Fibroblast of upper back skin (primary cell): Measurements from ENCODE around the gene C1QTNF9.
"Not testable (repeated sequence)": the region's sequence is repeated elsewhere in the genome, so short reads cannot be mapped to it uniquely, and the experiment has no call there.

ENCODE experiments used
- DNase-seq: peaks from one replicate; pipeline ENCODE4 v3.0.0-alpha.2; 2013

Gene C1QTNF9

DNA sequence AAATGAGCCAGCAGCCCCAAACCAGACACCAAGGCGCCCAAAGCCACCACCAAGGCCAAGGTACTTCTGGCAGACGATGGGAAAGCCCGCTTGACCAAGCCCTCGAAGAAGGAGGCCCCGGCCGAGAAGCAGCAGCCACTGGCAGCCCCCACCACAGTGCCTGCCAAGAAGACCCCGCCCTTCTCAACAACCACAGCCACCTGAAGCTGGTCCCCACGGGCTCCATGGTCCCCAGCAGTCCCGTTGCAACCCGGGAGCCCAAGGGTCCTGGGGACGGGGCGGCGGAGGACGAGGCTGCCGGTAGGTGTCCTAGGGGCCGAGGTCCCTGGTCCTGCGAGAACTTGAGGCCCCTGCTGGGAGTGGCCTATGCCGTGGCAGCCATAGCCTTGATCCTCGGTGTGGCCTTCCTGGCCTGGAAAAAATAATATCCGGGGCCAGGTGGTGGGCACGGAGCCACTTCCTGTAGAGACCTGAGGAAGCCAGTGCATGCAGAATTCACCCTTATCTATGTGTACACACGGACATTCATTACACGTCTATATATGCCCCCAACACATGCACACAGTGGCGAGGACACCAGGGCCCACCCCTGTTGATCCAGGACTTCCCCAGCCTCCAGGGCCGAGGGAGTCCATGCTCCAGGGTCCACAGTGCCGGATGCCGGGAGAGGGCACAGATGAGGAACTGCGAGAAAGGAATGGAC is 13.8 kb downstream of the C1QTNF9 start:
- no peak for DNase-seq

DNA sequence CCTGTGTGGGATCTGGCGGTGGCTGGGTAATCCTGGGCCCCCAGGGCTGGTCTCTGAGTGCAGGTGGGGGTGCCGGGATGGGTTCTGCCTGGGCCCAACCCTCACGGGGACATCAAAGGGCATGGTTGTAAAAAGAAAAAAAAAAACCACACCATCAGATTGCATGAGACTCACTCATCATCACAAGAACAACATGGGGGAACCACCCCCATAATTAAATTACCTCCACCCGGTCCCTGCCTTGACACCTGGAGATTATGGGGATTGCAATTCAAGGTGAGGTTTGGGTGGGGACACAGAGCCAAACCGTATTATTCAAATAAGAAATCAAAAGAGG is 14.3 kb downstream of the C1QTNF9 start:
- no peak for DNase-seq

DNA sequence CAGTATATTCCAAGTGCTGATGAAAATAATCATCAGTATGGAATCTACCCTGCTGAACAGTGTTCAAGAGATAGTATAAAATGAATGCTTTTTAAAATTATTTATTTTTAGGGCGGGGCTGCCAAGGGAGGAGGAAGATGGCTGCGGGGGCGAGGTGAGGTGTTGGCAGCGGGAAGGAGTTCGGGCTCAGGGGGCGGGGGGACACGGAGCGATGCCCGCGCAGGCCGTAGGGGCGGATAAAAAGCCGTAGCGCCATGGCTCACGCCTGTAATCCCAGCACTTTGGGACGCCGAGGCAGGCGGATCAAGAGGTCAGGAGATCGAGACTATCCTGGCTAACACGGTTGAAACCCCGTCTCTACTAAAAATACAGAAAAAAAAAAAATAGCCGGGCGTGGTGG is 18.2 kb downstream of the C1QTNF9 start:
- DNase-seq: not testable (repeated sequence)

DNA sequence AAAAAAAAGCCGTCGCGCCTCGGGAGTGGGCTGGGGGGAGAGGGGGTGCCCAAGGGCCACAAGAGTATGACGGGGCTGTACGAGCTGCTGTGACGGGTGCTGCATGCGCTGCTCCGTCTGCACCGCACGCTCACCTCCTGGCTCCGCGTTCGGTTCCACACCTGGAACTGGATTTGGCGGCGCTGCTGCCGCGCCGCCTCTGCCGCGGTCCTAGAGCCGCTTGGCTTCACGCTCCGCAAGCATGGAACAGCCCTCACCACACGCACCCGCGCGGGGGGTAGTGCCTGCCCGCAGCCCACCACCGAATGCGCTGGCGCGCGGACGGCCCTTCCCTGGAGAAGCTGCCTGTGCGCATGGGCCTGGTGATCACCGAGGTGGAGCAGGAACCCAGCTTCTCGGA is 18.8 kb downstream of the C1QTNF9 start:
- no peak for DNase-seq

DNA sequence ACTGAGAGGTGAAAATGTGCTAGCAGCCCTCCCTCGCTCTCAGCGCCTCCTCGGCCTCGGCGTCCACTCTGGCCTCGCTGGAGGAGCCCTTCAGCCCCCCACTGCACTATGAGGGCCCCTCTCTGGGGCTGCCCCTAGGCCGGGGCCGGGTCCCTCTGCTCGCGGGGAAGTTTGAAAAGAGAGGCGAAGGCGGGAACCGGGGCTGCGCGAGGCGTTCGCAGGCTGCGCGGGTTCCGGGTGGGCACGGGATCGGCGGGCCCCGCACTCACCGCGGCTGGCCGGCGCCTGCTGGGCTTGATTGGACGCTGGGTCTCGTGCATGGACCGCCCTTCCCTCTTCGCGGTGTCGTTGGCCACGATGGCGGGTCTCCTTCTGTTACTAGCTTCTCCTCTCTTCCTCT is 29.3 kb downstream of the C1QTNF9 start:
- DNase-seq: no peak

DNA sequence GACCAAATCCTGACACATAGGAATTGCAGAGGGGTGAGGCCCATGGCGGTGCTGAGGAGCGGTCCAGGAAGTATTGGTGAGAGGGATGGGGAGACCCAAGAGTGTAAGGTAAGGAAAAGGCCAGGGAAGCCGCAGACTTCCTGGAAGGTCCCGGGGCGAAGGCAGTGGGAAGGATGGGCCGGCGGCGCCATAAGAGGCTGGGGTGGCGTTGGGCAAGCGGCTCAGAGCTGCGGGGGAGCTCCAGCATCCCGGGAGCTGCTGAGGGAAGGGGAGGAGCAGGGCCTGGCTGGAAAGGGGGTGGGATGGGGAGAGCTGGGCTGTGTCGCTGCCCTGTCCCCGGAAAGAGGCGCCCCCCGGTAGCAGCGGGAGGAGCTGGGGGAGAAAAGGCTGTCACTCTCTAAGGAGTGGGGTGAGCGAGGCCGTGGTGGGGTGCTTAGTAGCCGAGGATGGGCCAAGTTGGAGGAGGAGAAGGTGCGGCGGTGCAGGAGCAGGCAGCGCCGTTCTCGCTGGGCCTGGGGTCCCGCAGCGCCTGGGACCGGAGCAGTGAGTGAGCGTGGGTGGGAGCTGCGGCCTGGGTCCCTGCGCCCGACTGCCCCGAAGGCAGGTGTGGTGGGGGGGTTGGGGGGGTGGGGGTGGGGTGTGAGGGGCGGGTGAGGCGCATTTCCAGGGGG is 30.7 kb downstream of the C1QTNF9 start:
- DNase-seq: no peak

DNA sequence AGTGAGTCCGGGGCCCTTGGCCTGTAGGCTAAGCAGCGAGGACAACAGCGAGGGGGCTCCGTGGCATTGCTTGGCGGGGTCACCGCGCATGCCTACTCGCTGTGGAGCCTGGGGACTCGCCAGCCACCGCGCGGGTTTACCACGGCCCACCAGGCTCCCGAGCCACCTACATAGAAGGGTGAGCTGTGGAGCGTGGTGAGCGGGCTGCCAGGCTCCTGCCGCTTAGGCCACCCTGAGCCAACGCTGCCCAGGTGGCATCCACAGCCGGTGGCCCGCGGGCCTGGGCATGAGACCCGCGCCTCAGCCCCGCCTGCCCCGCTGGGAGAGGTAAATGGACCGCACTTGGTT is 31.2 kb downstream of the C1QTNF9 start:
- DNase-seq: no peak

DNA sequence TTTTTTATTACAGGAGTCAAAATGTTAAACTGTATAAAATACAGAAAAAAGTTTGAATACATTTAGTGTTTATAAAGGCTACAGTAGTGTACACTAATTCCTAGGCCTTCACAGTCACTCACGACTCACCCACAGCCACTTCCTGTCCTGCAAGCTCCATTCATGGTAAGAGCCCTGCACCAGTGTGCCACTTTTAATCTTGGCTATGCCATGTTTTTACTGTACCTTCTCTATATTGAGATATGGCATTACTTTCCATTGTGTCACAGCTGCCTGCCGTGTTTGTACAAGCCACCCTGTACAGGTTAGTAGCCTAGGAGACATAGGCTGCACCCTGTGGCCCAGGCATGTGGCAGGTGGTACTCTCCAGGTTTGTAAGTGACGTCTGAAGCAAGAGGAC is 32.1 kb downstream of the C1QTNF9 start:
- peak; percentile 41 for DNase-seq

DNA sequence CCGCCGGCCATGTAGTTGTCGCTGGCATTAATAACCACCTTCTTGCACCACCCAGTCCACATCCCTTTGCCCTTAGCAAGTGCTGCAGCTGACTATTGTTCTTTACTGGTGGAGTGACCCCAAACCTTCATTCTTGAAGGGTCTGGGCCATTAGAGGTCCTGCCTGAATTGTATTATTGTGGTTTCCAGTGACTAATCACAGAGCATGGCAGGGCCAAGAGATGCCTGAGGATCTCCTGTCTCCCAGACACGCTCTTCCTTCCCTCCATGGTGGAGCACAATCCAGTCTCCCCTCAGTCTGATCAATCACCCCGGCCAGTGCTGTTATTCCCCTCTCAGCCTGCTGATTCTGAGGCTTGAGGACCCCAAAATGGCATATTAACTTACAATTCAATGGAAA is 39.0 kb downstream of the C1QTNF9 start:
- no peak for DNase-seq

DNA sequence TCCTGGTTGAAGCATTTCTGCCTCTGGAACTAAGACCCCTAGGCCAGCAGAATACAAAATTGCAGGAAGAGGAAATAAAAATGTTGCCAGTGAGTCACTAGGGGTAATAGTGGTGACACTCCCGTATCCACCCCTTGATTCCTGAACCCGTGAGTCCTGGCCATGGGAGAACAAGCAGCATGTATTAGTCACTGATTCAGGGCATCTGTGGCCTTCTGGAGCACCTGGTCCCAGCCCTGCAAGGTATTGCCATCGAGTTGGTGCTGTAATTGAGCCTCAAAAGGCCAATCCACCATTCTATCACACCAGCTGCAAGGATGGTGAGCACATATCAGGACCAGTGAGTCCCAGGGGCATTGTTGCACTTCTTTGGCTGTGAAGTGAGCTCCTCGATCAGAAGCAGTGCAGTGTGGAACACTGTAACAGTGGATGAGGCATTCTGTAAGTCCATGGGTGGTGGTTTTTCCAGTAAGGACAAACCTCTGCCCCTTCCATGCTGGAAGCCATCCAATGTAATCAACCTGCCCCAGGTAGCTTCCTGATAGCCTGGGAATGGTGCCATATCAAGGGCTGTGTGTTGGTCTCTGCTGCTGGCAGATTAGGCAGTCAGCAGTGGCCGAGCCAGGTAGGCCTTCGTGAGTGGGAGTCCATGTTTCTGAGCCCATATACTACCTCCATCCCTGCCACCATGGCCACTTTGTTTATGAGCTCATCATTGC is 39.6 kb downstream of the C1QTNF9 start:
- no peak for DNase-seq

DNA sequence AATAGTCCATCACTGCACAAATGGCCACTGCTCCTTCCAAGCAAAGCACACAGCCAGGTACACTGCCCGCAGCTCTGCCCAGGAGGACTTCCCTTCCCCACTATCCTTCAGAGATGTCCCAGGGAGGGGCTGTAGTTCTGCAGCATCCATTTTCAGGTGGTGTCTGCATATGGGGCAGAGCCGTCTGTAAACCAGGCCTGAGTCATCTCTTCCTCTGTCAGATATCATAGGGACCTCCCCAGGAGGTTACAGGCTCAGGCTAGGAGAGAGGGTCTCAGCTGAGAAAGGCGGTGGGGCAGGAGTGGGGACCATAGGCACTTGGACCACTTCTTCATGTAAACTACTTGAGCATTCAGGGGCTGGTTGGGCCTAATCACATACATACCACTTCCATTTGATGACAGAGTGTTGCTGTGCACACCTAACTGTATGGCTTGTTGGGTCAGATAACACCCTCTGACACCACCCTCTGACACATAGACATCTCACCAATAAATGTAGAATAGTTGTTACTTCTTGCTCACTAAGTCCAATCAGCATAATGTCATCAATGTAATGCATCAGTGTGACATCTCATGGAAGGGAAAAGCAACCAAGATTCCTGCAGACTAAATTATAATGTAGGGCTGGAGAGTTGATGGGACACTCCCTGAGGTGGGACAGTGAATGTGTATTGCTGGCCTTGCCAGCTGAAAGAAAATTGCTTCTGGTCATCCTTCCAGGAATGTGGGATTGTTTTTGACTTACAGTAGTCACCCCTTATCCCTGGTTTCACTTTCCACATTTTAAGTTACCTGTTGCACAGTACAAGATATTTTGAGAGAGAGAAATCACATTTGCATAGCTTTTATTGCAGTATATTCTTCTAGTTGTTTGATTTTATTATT is 40.6 kb downstream of the C1QTNF9 start:
- not testable (repeated sequence) for DNase-seq

DNA sequence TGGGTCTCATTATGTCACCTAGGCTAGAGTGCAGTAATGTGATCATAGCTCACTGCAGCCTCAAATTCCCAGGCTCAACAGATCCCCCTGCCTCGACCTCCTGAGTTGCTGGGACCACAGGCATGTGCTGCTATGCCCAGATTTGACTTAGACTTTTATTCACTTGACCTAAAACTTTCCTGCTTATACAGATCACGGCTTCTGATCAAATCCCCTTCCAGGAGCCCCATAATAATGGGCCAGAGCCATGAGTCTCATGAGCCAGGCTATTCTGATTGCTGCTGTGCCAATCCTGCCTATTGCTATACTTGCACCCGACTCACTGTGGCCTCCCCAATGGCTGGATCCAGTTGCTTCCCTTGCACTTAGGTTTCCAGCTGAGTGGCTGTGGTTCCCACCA is 42.0 kb downstream of the C1QTNF9 start:
- no peak for DNase-seq

DNA sequence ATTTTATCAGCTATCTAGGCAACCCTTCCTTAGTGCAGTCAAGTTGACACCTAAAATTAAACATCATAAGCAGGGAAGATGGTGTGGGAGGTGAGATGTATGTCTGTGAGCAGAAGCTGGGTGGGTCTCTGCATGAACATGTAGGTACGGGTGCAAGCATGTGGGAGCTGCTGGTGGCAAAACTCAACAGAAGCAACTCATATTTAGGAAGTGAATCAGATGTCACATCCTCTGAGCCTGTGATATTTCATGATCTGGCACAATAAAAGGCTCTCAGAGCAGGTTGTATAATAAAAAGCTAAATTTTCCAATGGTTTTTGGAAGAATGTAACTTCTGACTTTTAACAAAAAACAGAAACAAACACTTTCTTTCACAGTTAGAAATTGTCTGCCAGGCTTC is 44.4 kb downstream of the C1QTNF9 start:
- DNase-seq: no peak

DNA sequence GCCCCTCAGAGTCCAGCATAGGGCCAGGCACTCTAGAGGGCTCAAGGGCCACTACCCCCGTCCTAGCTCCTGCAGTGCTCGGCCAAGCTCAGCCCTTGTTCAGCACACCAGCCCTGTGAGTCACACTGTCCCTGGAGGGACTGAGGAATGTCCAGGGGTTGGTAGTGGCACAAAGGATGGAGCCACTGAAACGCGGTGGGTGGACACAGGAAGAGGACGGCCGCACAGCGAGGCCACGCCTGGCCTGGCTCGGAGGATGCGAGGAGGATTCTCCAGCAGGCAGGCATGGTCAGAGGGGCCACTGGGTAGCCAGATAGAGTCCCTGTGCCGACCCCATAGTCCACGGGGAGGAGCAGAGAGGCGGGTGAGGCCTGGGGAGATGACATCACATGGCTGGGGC is 45.7 kb downstream of the C1QTNF9 start:
- no peak for DNase-seq

DNA sequence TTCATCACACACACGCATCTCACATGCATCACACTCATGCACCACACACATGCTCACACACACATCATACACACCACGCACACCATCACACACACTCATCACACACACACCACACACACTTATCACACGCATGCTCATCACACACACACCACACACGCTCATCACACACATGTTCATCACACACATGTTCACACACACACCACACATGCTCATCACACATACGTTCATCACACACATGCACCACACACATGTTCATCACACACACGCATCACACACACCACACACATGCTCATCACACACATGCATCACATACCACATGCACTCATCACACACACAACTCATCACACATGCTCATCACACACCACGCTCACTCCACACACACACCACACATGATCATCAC is 46.9 kb downstream of the C1QTNF9 start:
- DNase-seq: no peak

DNA sequence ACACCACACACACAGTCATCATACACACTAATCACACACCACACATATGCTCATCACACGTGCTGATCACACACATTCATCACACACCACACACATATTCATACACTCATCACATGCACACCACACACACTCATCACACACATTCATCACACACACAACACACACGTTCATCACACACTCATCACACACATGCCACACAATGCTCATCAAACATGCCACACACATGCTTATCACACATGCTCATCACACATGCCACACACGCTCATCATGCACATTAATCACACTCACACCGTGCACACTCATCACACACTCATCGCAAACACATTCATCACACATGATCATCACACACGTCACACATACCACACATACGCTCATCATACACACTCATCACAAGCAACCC is 47.5 kb downstream of the C1QTNF9 start:
- no peak for DNase-seq

DNA sequence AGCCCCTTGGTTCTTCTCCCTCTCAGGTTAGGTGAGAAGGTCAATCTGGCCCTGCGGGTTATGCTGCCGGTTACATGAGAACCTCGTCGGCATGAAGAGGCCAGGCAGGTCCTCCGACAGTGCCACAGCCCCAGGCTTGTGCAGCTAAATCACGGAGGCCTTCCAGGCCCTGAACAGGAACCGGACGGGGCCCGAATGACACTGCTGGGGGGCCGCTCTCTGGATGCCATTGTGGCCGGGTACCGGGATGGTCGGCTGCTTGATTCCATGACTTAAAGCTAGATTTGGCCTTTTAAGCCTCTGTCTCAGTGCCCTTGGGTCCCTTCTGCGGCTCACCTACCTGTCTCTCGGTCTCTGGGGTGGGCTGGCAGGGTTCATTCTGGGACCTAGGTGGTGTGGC is 48.4 kb downstream of the C1QTNF9 start:
- DNase-seq: no peak

DNA sequence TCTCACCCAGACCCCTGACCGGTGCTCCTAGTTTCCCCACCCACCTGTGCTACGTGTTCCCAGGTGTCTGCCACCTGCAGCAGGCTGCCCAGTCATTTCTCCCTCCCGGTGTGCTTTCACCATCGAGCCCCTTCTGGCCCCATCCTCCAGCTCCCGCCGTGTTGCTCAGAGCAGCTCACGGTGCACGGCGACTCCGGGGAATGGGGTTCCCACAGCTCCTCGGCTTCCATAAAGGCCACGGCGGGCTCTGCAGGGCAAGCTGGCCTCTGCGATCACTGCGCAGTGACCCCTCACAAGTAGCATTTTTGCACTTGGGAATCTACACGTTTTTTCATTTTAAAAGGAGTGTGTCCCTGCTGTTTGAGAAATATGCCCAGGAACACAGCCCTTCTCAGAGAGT is 49.5 kb downstream of the C1QTNF9 start:
- DNase-seq: not testable (repeated sequence)

DNA sequence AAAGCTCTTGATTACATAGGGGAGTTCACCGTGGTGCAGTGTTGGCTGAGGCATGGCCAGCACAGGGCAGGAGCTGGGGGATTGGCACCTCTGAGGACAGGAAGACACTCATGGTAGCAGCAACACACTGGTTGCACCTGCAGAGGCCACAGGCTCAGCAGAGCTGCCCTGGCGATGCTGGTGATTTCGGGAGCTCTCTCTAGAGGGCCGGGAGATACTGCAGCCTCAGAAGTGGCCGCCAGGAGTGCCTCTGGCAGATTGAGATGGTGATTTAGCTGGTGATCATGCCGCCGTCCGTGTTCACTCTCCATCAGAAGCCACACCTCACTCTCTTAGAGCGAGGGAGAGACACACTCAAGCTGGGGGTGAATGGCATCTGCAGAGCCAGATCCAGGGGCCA is 49.9 kb downstream of the C1QTNF9 start:
- not testable (repeated sequence) for DNase-seq

DNA sequence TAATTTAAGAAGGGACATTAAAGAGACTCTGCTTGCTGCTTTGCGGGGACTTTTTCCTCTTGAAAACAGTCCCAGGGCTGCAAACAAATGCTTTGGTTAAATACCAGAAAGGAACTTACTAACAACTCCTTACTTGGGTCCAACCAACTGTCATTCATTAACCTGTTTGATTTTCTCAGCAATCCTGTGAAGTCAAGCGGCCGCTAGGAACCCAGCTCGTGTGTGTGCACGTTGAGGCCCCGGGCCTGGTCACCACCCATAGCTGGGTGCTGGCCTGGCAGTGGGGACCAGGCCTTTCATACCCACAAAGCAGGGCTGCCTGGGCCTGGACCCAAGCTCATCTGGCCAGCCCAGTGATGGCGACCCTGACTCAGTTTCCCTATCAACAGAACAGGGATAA is 50.7 kb downstream of the C1QTNF9 start:
- no peak for DNase-seq

DNA sequence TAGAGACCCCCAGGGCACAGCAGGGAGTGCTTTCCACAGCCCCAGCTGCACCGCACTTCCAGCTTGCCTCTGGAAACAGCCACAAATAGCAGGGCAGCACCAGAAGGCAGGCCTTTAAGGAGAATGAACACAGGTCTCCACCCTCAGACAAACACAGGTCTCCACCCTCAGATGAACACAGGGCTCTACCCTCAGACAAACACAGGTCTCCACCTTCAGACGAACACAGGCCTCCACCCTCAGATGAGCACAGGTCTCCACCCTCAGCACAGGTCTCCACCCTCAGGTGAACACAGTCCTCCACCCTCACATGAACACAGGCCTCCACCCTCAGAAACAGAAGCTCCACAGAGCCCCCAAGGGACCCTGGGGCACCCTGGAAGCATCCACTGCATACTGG is 51.7 kb downstream of the C1QTNF9 start:
- DNase-seq: no peak

DNA sequence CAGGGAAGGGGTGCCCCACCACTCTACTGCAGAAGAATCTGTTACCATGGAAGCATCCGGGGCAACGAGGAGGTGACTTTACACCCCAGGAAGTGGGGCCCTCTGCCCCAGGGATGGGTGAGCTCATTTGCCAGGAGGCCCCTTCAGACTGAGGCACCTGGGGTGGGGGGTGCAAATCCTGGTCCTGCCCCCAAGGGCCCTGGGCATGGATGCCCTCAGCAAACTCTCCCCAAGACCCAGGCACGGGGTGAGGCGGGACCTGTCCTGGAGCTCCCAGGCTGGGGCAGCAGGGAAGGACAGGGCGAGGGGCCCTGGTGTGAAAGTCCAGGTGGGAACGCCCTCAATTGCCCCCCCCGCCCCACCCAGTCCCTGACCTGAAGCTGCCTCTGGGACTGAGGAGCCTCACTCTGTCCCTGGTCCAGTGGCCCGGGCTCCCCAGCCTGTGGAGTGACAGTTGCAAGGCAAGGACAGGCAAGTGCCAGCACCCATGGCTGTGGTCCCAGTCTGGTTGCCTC is 52.5 kb downstream of the C1QTNF9 start:
- no peak for DNase-seq

DNA sequence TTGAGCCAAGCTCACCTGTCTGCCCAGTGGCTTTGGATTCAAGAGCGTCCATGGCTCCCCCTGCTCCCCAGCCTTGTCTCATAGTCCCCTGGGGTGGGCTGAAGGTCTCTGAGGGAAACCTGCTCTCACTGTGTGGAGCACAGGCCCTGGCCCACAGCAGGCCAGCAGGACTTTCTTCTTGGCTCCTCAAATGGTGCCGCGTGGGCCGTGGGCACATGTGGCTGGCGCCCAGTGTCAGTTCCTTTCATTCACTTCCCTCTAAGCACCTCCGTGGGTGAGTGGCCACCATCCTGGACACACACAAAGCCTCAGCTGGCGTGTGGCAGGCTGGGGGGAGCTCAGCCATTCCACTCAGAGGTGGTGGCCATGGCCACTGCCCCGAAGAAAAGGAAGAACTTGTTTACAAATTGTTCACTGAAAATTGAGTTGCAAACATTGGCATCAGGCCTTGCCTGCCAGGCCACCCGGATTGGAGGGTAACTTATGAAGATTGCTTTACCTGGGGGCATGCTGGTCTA is 53.1 kb downstream of the C1QTNF9 start:
- DNase-seq: no peak
